Pancreas (tissue), 10 donors: Measurements from ENCODE around the gene DRICH1. TPM values are rescaled to one million over a fixed set of nuclear protein-coding genes. Genes with fewer than 3 reads are reported as not detected.
"Not testable (repeated sequence)": the region's sequence is repeated elsewhere in the genome, so short reads cannot be mapped to it uniquely, and the experiment has no call there.

Experiments
- ATAC-seq, 4 donors: fragments of 200-7000 bp; cut with Tn5 transposase; one replicate each; pipeline versions ENCODE4 v1.8.0 to v1.9.1; 2020; ENCODE audit warnings: mild to moderate bottlenecking in 4 of 4, moderate library complexity in 4 of 4
- DNase-seq, 6 donors: peaks; one replicate each; pipeline ENCODE4 v3.0.0-alpha.2; 2020
- FAIRE-seq: peaks from 2 replicates; lab custom pipeline; 2012; peaks lifted over from hg19 to GRCh38; lab: Jason Lieb, UNC
- H3K27ac ChIP-seq, 4 donors: fragments of 200-600 bp; sonication (generic); 1 replicate in 3 of 4; 2 replicates in 1 of 4; pipeline versions ENCODE4 v1.5.0 to v1.8.0; 2020
- H3K27me3 ChIP-seq, 4 donors: fragments of 200-600 bp; one replicate each; pipeline ENCODE4 v1.8.0; 2021
- H3K36me3 ChIP-seq, 3 donors: fragments of 200-600 bp; sonication (generic) in 1 of 3; one replicate each; pipeline versions ENCODE4 v1.5.0 to v1.8.0; 2020 to 2021
- H3K4me1 ChIP-seq, 3 donors: fragments of 200-600 bp; one replicate each; pipeline ENCODE4 v1.8.0; 2021
- H3K4me3 ChIP-seq, 4 donors: fragments of 200-600 bp; sonication (generic) in 2 of 4; one replicate each; pipeline versions ENCODE4 v1.5.0 to v1.8.0; 2020 to 2021
- H3K9me3 ChIP-seq, 4 donors: fragments of 200-600 bp; one replicate each; pipeline ENCODE4 v1.8.0; 2021
- WGBS, 2 donors: extraction: QIAGEN DNeasy Blood & Tissue Kit; methylation state at CpG; one replicate each; pipeline ENCODE4 v1.1.7; 2013; 5-methylcytosine and 5-hydroxymethylcytosine counted together
- intact Hi-C, 3 donors: fragments of 100-400 bp; cut with DNase I; formaldehyde crosslinking; loops; one replicate each; pipeline versions ENCODE4 v1.11.1 to v1.14.2; 2022
- polyA plus RNA-seq, 2 donors: library from polyadenylated mRNA; stranded (reverse); fragments of 200-250 nt; gene quantifications; one replicate each; pipeline ENCODE4 v1.2.3, GENCODE V29; 2013
- total RNA-seq, 6 donors: library from RNA; stranded (reverse); fragmentation: NEBNext Ultra II Directional in 4 of 6; extraction: Animal tissue kit (Norgen Biotek cat#: 25700) in 4 of 6; gene quantifications; one replicate each; pipeline versions ENCODE4 v1.2.1 to v1.2.4, GENCODE V29; 2021 to 2023
- TF ChIP-seq, protein P1 (sequence below), 4 donors: fragments of 200-600 bp; sonication (generic) in 3 of 4; IDR thresholded peaks; one replicate each; pipeline versions ENCODE4 v1.5.0 to v1.8.0; 2021; ENCODE audit warnings: antibody characterized with exemption in 4 of 4
- donor health status: healthy with polysubstance abuse.
- donor health status: DM: no; HTN: no; CAD: no; lungs with moderate emphysema.
- donor health status: DM: no; HTN: no; CAD: no.
- donor health status: control.
- donor health status: control.
- donor health status: Bipolar disorder and iron deficiency.
- donor health status: DM: yes; HTN: yes; CAD: no.
- donor health status: DM: no; HTN: no; CAD: no.
- donor health status: DM: no; HTN: no; CAD: no.
- donor health status: DM: yes; HTN: yes; CAD: no.

Gene DRICH1
- total and polyA plus RNA-seq, 8 donors, result 0.18 to 3.2 (median 0.71) TPM; not detected in 1

DNA sequence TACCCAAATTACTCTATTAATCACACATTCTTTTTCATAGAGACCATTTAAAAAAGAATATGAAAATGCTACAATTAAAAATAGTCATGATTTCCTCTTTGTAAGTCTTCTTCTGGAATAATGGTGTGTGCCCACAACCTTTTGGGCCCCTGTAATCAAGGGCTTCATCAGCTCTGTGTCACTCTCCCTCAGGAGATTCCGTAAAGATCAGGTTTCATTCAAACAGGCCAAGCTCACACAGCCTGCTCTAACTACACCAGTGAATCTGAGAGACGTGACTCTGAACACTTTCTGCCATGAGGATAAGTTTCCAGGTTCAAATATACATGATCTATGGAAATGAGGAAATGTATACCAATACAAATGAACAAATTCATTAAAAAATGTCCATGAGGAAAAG, 9.5 kb downstream of the DRICH1 start:
- no peaks in the 10 kb centered on the region for H3K27me3 ChIP-seq
- no peaks in the 10 kb centered on the region for H3K9me3 ChIP-seq
- DNase-seq (no peak), FAIRE-seq (no peak), ATAC-seq (no peak)
- no peaks in the 10 kb centered on the region for H3K36me3 ChIP-seq
- intact Hi-C loops, result no loop called here
- TF ChIP-seq, protein P1, sequence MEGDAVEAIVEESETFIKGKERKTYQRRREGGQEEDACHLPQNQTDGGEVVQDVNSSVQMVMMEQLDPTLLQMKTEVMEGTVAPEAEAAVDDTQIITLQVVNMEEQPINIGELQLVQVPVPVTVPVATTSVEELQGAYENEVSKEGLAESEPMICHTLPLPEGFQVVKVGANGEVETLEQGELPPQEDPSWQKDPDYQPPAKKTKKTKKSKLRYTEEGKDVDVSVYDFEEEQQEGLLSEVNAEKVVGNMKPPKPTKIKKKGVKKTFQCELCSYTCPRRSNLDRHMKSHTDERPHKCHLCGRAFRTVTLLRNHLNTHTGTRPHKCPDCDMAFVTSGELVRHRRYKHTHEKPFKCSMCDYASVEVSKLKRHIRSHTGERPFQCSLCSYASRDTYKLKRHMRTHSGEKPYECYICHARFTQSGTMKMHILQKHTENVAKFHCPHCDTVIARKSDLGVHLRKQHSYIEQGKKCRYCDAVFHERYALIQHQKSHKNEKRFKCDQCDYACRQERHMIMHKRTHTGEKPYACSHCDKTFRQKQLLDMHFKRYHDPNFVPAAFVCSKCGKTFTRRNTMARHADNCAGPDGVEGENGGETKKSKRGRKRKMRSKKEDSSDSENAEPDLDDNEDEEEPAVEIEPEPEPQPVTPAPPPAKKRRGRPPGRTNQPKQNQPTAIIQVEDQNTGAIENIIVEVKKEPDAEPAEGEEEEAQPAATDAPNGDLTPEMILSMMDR (IDR thresholded peaks at IDR 0.05), result no peak
- peaks cover 0 to 5% (median 0%) of the 10 kb centered on the region in 3 donors for H3K4me1 ChIP-seq
- WGBS, 2 donors, result 70 to 86% methylated on average over 2 of the region's 2 CpGs
- no peak overlapping the region for H3K4me3 ChIP-seq
- no peak overlapping the region for H3K27ac ChIP-seq

DNA sequence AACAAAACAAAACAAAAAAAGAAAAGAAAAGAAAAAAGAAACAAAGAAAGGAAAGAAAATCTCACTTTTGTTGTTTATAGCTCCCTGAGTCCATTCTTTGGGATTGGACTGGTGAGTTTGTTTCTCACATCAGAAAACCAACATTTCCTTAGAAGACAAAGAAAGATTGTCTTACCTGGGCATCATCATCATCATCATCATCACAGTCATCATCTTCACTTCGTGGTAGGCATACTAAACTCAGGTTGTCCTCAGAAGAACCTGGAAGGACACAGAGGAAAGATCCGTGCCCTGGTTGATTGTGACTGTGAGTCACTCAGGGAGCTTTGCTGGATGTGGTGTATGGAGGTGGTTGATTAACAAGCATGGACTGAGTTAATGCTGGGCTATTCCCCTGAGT, 10.2 kb downstream of the DRICH1 start:
- intact Hi-C loops, FAIRE-seq, H3K4me1 ChIP-seq, H3K27me3 ChIP-seq, H3K9me3 ChIP-seq, H3K27ac ChIP-seq, ATAC-seq, H3K36me3 ChIP-seq, H3K4me3 ChIP-seq, DNase-seq: not testable (repeated sequence)
- 88 to 90% methylated on average over 2 of the region's 2 CpGs for WGBS, 2 donors

DNA sequence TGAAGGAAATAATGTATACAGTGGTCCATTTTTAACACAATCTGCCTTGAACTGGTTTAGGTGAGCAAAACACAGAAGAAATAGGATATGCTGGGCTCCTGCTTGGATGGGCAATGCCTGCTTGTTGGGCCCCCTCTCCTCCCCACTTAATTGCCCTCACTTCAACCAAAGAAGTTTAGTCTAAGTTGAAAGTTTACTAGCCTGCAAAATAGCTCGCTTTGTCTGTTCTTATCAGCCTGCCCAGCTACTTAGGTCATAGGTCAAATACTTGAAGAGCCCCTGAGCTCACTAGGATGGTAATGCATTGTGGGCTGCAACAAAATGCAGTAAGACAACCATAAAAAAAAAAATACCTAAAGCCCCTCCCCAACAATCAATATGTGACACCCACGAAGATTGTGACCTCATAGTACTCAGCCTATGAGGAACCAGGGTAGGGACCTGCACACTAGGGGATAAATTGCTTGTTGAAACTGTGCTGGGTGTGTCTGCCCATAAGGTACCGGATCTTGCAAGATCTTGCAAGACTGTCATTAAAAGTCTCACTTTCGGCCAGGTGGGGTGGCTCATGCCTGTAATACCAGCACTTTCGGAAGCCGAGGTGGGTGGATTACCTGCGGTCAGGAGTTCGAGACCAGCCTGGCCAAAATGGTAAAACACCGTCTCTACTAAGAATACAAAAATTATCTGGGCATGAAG, 10.9 kb downstream of the DRICH1 start:
- no peaks in the 10 kb centered on the region for H3K9me3 ChIP-seq
- TF ChIP-seq, protein P1 (IDR thresholded peaks at IDR 0.05), result no peak
- no peak for DNase-seq
- H3K27ac ChIP-seq, result no peak overlapping the region
- no peaks in the 10 kb centered on the region for H3K36me3 ChIP-seq
- 89 to 91% methylated on average over 9 of the region's 9 CpGs for WGBS, 2 donors
- H3K4me3 ChIP-seq, result no peak overlapping the region
- H3K27me3 ChIP-seq, result no peaks in the 10 kb centered on the region
- intact Hi-C loops, result no loop called here
- FAIRE-seq, result no peak
- peaks cover 0 to 5% (median 0%) of the 10 kb centered on the region in 3 donors for H3K4me1 ChIP-seq
- ATAC-seq, result no peak

DNA sequence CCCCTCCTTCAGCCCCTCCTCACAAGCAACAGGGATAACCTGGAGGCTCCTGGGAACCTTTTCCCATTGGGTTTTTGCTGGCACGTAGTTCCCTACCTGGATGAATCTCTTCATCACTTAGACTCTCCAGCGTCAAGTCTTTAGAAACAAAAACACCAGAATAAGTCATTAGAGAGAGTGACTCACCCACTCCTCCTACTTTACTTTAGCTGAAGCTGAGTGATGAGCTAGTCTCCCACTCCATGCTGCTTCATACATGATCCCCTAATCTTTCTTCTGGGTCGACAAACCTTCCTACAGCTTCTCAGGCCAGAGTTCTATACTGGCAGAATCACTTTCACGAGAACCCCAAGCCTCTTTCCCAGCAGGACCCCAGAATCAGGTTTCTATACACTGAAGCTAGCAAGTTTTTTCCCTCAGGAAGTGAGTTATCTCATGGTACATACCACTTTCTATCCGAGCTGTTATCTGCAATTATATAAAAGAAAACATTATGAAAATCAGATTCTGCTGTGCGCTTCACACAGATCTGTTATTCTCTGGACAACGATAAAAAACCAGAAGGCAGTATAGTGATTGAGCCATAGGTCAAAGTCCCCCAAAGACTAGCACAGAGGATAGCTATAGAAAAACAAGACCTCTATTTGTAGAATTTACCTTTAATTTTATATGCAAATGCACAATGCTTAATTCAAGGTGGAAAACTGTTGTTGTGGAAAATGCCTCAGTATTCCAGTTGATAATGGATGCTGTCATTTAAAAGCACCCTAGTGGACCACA, 18.7 kb downstream of the DRICH1 start:
- Histone ChIP-seq H3K36me3 (no peaks in the 10 kb centered on the region), H3K27ac (no peak overlapping the region), H3K4me1 (no peaks in the 10 kb centered on the region), H3K27me3 (no peaks in the 10 kb centered on the region), H3K4me3 (no peak overlapping the region), H3K9me3 (no peaks in the 10 kb centered on the region)
- FAIRE-seq (no peak), DNase-seq (no peak), ATAC-seq (no peak)
- WGBS, 2 donors, result 73 to 76% methylated on average over 7 of the region's 7 CpGs
- intact Hi-C loops, result no loop called here
- TF ChIP-seq, protein P1 (IDR thresholded peaks at IDR 0.05), result no peak

DNA sequence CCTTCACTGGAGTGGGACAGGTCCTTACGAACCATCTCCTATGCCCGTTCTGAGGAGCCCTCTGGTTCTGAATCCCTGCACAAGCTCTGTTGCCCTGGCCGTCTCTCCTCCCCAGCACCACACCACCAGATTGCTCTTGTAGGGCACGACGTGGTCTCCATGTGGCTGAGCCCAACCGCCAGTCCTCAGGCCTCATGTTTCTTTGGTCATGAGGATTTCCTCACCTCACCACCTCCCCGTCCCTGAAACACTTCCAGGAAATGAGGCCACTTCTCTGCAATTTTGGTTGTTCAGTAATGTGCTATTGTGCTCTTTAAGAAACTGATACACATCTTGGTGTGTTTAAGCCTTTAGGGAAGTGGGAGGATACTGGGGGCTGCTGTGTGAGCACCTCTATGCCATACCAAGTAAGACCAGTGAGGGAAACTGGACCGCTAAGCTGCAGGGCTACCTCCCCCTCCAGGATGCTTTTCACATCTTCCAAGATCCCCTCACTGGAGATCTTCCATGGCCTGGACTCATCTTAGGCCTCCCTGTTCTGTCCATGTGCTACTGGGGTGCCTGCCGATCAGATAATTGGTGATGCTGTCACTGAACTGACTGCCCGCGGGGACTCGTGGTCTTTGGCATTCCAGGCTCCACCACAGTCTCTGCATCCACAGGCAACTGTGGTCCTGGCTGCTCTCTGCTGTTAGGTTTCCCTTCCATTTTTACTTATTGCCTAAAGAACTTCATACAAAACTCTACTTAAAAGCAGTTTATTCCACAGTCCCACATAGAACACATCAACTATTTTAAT, 21.9 kb downstream of the DRICH1 start:
- no peak for DNase-seq
- no peak for FAIRE-seq
- WGBS, 2 donors, result 85 to 89% methylated on average over 12 of the region's 12 CpGs
- Histone ChIP-seq H3K4me3 (no peak overlapping the region), H3K9me3 (no peaks in the 10 kb centered on the region), H3K27ac (no peak overlapping the region), H3K36me3 (no peaks in the 10 kb centered on the region), H3K27me3 (no peaks in the 10 kb centered on the region), H3K4me1 (no peaks in the 10 kb centered on the region)
- intact Hi-C loops, result no loop called here
- TF ChIP-seq, protein P1 (IDR thresholded peaks at IDR 0.05), result no peak
- no peak for ATAC-seq
